ENCODE data around the gene COPE. TPM values are rescaled to one million over a fixed set of nuclear protein-coding genes. Genes with fewer than 3 reads are reported as not detected.
A peak's percentile ranks its signal among the peaks of the same experiment; 100 is the strongest.

COPE gene
- total RNA-seq, 4 donors from 2014 or later, result 169 to 229 (median 203) TPM

DNA sequence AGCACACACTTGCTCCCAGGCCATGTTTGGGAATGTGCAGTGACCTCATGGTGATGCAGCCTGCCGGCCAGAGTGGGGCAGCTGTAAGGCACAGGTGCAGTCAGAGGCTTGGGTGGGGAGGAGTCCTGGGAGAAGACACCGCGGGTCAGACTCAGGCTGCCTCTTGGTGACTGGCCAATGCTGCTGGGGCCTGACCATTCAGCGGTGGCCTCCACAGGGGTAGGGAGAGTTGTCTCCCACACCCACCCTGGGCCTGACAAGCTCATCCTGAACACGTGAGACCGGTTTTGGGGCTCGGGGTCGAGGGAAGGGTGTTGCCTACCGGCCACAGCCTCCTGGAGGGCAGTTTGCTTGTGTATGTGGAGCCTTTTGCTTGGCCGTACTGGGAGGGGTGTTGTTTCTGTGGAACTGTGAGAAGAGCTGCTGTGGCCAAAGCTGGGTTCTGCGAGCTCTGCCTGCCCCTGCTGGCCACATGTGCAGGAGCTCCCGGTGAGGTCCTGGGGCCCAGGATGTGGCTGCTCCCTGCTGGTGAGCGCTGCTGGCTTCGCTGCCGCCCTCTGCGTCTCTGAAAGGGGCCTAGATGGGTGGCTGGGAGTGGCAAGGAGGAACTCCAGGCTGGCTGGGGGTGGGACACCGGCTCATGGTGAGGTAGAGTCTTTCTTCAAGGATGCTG, 65.3 kb downstream of the COPE start:
- Histone ChIP-seq H3K4me1 (peaks cover 14 to 21% of the 10 kb centered on the region in 2 donors), H3K9me3 (no peaks in the 10 kb centered on the region), H3K4me3 (no peak overlapping the region), H3K36me3 (peaks cover 0 to 83% of the 10 kb centered on the region in 2 donors), H3K27ac (no peak overlapping the region), H3K27me3 (no peaks in the 10 kb centered on the region)
- in situ Hi-C loops (cut with MboI; ENCODE audit: low sequenced_read_pairs in 4 of 4) (loop anchor here in 1 of 4 donors (10.0 kb wide), 1 partner anchor 259 kb away; no protein-coding TSS in a partner anchor), intact Hi-C loops (cut with DNase I; ENCODE audit: low total_unique reads) (no loop called here)
- ATAC-seq (no peak), DNase-seq (no peak)
- TF ChIP-seq, protein P1, sequence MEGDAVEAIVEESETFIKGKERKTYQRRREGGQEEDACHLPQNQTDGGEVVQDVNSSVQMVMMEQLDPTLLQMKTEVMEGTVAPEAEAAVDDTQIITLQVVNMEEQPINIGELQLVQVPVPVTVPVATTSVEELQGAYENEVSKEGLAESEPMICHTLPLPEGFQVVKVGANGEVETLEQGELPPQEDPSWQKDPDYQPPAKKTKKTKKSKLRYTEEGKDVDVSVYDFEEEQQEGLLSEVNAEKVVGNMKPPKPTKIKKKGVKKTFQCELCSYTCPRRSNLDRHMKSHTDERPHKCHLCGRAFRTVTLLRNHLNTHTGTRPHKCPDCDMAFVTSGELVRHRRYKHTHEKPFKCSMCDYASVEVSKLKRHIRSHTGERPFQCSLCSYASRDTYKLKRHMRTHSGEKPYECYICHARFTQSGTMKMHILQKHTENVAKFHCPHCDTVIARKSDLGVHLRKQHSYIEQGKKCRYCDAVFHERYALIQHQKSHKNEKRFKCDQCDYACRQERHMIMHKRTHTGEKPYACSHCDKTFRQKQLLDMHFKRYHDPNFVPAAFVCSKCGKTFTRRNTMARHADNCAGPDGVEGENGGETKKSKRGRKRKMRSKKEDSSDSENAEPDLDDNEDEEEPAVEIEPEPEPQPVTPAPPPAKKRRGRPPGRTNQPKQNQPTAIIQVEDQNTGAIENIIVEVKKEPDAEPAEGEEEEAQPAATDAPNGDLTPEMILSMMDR (IDR thresholded peaks at IDR 0.05 in 4 of 5, conservative IDR thresholded peaks at IDR 0.05 in 1 of 5), result no peak
- no peak for TF ChIP-seq POLR2A (IDR thresholded peaks at IDR 0.05)

DNA sequence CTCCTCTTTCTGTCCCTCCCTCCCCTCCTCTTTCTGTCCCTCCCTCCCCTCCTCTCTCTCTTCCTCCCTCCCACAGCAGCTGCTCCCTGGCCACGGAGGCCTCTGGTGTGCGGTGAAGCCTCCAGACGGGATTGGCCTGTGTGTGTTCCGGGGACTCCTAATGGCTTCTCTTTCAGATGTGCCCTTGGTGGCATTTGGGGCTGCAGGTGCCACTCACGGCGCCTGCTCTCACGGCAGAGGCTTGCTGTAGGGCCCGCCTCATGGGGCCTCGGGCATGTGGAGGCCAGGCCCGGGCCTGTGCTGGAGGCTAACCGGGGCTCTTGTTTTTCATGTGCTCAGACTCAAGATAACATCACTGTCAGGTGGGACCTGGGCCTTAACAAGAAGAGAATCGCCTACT, 66.5 kb downstream of the COPE start:
- no peak for TF ChIP-seq POLR2A (IDR thresholded peaks at IDR 0.05)
- TF ChIP-seq, protein P1 (IDR thresholded peaks at IDR 0.05 in 4 of 5, conservative IDR thresholded peaks at IDR 0.05 in 1 of 5), result no peak
- intact Hi-C loops (cut with DNase I; ENCODE audit: low total_unique reads) (no loop called here), in situ Hi-C loops (cut with MboI; ENCODE audit: low sequenced_read_pairs in 4 of 4) (loop anchor here in 1 of 4 donors (10.0 kb wide), 1 partner anchor 258 kb away; no protein-coding TSS in a partner anchor)
- H3K4me3 ChIP-seq, result no peak overlapping the region
- no peaks in the 10 kb centered on the region for H3K27me3 ChIP-seq
- peaks cover 0 to 71% of the 10 kb centered on the region in 2 donors for H3K36me3 ChIP-seq
- peaks cover 27 to 34% of the 10 kb centered on the region in 2 donors for H3K4me1 ChIP-seq
- H3K9me3 ChIP-seq, result no peaks in the 10 kb centered on the region
- DNase-seq (no peak), ATAC-seq (no peak)
- H3K27ac ChIP-seq, result no peak overlapping the region

DNA sequence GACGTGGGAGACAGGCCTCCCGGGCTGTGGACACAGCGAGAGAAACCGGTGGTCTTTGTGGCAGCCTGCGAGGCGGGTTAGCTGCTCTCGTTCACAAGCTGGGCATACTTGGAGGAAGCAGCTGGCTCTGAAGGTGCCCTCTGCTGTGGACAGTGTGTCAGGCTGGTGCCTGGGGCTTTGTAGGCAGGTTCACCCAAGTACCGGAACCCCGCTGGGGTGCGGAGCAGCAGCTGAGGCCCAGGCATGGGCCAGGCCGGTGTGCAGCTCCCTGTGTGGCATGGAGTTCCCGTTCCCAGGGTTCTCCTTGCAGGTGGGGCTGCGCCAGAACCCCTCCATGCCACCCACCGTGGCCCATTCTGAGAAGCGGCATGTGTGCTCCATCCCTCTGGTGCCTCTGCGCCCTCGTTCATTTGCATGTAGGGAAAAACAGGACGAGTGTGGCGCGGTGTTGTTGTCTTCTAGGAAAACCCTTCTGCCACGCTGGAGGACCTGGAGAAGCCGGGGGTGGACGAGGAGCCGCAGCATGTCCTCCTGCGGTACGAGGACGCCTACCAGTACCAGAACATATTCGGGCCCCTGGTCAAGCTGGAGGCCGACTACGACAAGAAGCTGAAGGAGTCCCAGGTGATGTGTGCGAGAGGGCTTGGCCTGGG, 67.4 kb downstream of the COPE start:
- in situ Hi-C loops (cut with MboI; ENCODE audit: low sequenced_read_pairs in 4 of 4) (loop anchor here in 1 of 4 donors (10.0 kb wide), 1 partner anchor 257 kb away; no protein-coding TSS in a partner anchor), intact Hi-C loops (cut with DNase I; ENCODE audit: low total_unique reads) (no loop called here)
- DNase-seq, result no peak
- Histone ChIP-seq H3K27me3 (no peaks in the 10 kb centered on the region), H3K9me3 (no peaks in the 10 kb centered on the region), H3K27ac (no peak overlapping the region), H3K4me1 (peaks cover 34 to 36% of the 10 kb centered on the region in 2 donors), H3K4me3 (no peak overlapping the region), H3K36me3 (peaks cover 0 to 63% of the 10 kb centered on the region in 2 donors)
- TF ChIP-seq POLR2A (IDR thresholded peaks at IDR 0.05), result no peak
- TF ChIP-seq, protein P1 (IDR thresholded peaks at IDR 0.05 in 4 of 5, conservative IDR thresholded peaks at IDR 0.05 in 1 of 5), result no peak
- no peak for ATAC-seq

DNA sequence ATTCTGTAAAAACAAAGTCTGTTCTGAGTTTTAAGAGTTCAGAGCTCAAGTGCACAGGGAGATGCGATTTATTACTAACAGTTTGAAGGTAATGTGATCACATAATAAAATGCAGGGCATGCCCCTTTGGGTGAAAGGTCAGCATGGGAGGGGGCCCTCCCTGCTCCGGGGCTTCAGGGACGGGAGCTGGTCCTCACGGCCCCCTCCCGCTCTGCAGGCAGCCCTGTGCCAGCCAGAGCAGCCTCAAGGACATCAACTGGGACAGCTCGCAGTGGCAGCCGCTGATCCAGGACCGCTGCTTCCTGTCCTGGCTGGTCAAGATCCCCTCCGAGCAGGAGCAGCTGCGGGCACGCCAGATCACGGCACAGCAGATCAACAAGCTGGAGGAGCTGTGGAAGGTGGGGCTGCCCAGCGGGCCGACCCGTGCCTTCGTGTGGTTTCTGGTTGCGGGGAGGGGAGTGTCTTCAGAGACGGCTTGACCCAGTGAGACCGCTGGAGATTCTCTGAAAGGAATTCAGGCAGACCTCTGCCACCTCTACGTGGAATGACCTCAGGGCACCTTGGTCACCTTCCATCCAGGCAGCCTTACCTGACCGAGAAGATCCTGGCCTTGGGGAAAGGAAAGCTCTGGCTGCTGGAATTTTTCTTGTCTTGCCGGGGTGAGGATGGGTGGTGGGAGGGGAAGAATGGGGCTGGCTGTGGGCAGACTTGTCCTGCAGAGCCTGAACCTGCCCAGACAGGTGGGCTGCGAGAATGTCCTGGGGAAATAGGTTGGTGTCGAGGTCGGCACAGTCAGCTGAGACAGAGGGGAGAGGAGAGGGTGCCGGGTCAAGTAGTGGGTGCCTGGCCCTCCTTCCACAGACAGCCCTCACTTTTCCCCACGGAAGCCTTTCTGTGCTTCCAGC, 68.5 kb downstream of the COPE start:
- ATAC-seq (no peak), DNase-seq (no peak)
- Histone ChIP-seq H3K9me3 (no peaks in the 10 kb centered on the region), H3K4me1 (peaks cover 34 to 36% of the 10 kb centered on the region in 2 donors), H3K27ac (peak overlapping the region; percentile 65 to 80 (median 68)), H3K27me3 (no peaks in the 10 kb centered on the region), H3K36me3 (peaks cover 0 to 52% of the 10 kb centered on the region in 2 donors), H3K4me3 (no peak overlapping the region)
- intact Hi-C loops (cut with DNase I; ENCODE audit: low total_unique reads), result no loop called here
- TF ChIP-seq POLR2A (IDR thresholded peaks at IDR 0.05), result no peak
- in situ Hi-C loops (cut with MboI; ENCODE audit: low sequenced_read_pairs in 4 of 4), result loop anchor here in 1 of 4 donors (10.0 kb wide), 1 partner anchor 256 kb away; no protein-coding TSS in a partner anchor

All from gastrocnemius medialis (tissue), 4 donors.